Measurements from ENCODE around the gene COMMD10.
"Not testable (repeated sequence)": the region's sequence is repeated elsewhere in the genome, so short reads cannot be mapped to it uniquely, and the experiment has no call there.

The COMMD10 gene

GRCh38 chr5:116084871-116085715 is at the start of gene COMMD10:
COMMD10 (plus strand) TSS chr5:116085025.
- DNase-seq, result peak; percentile 88

- DNase-seq, result no peak
Observed at GRCh38 chr5:116035123-116035522, 49.7 kb upstream of the COMMD10 start.

- DNase-seq, result no peak
Observed at GRCh38 chr5:116037236-116037822, 47.5 kb upstream of the COMMD10 start.

- no peak for DNase-seq
Observed at GRCh38 chr5:116038817-116039216, 46.0 kb upstream of the COMMD10 start.

GRCh38 chr5:116042375-116042774 is 42.5 kb upstream of the COMMD10 start:
- no peak for DNase-seq

GRCh38 chr5:116044073-116044472 is 40.8 kb upstream of the COMMD10 start:
- DNase-seq, result no peak

- no peak for DNase-seq
Observed at GRCh38 chr5:116045821-116046220, 39.0 kb upstream of the COMMD10 start.

GRCh38 chr5:116046261-116046660 is 38.6 kb upstream of the COMMD10 start:
- no peak for DNase-seq

GRCh38 chr5:116046823-116047222 is 38.0 kb upstream of the COMMD10 start:
- no peak for DNase-seq

- no peak for DNase-seq
Observed at GRCh38 chr5:116058346-116058936, 26.4 kb upstream of the COMMD10 start.

- no peak for DNase-seq
Observed at GRCh38 chr5:116062352-116062751, 22.5 kb upstream of the COMMD10 start.

GRCh38 chr5:116063950-116064349 is 20.9 kb upstream of the COMMD10 start:
- no peak for DNase-seq

- no peak for DNase-seq
Observed at GRCh38 chr5:116068028-116068632, 16.7 kb upstream of the COMMD10 start.

- no peak for DNase-seq
Observed at GRCh38 chr5:116071211-116071610, 13.6 kb upstream of the COMMD10 start.

- peak; percentile 61 for DNase-seq
Observed at GRCh38 chr5:116075191-116075831, 9.5 kb upstream of the COMMD10 start.

GRCh38 chr5:116076496-116076895 is 8.3 kb upstream of the COMMD10 start:
- no peak for DNase-seq

- no peak for DNase-seq
Observed at GRCh38 chr5:116078199-116078598, 6.6 kb upstream of the COMMD10 start.

GRCh38 chr5:116084287-116084691 is 536 bp upstream of the COMMD10 start:
- DNase-seq, result no peak

GRCh38 chr5:116086309-116086708 is 1.5 kb downstream of the COMMD10 start:
- DNase-seq, result not testable (repeated sequence)

- DNase-seq, result no peak
Observed at GRCh38 chr5:116088062-116088461, 3.2 kb downstream of the COMMD10 start.

- no peak for DNase-seq
Observed at GRCh38 chr5:116090302-116090701, 5.5 kb downstream of the COMMD10 start.

- no peak for DNase-seq
Observed at GRCh38 chr5:116091416-116091815, 6.6 kb downstream of the COMMD10 start.

- no peak for DNase-seq
Observed at GRCh38 chr5:116097301-116097700, 12.5 kb downstream of the COMMD10 start.

Measured in islet precursor cell (in vitro differentiated cells).